Prostate gland (tissue), 2 donors: ENCODE results near the gene PAX5.

Source experiments
- POLR2AphosphoS5 ChIP-seq: sonication (generic); formaldehyde crosslinking; IDR thresholded peaks from one replicate; pipeline ENCODE4 v1.6.1; 2017; ENCODE audit warnings: antibody characterized with exemption
- TF ChIP-seq, protein P1 (sequence below), 4 experiments: fragments of 200-600 bp in 2 of 4; fragments of 450-650 bp in 2 of 4; sonication (generic) in 2 of 4; IDR thresholded peaks; 1 replicate in 3 of 4; 2 replicates in 1 of 4; pipeline ENCODE4 v1.5.1; 2016 to 2019; ENCODE audit warnings: antibody characterized with exemption in 4 of 4, mild to moderate bottlenecking in 2 of 4, moderate library complexity in 2 of 4

DNA sequence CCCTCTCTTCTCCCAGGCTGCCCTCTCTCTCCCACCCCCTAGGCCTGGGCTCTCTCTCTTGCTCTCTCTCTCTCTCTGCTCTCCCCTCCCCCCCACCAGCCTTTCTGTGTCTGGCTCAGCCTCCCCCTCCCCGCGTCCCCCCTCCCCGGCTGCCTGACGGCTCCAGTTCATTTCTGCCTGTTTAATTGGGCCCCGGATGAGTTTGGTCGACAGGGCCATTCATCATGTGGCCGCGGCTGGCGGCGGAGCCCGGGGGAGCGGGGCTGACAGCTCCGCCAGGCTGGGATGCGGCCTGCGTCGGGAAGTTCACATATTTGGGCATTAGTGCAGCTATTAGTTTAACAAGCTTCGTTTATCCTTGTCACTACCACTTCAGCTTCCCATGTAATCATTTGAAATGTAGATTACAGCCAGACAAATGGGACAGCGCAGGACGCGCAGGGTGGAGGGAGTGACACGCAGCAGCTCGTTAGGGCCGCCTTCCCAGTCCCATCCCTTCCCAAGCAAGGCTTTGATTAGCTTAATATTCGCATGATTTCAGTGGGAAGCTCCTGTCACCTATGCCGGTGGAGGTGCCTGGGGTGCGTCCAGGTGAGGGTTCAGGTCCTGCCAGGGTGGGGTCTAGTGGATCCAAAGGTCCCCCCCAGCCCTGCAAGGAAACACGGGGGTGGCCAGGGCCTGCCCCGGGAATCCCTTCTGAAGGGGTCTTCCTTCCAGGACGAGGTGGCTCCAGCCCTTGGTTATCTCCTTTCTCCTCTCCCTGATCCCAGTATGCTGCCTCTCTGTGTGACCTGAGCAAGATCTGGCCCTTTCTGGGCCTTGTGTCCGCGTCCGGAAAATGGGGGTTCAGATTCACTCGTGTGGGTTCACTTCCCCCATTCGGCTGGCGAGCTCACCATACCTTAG lies 214.8 kb downstream of the PAX5 start:
- TF ChIP-seq, protein P1, sequence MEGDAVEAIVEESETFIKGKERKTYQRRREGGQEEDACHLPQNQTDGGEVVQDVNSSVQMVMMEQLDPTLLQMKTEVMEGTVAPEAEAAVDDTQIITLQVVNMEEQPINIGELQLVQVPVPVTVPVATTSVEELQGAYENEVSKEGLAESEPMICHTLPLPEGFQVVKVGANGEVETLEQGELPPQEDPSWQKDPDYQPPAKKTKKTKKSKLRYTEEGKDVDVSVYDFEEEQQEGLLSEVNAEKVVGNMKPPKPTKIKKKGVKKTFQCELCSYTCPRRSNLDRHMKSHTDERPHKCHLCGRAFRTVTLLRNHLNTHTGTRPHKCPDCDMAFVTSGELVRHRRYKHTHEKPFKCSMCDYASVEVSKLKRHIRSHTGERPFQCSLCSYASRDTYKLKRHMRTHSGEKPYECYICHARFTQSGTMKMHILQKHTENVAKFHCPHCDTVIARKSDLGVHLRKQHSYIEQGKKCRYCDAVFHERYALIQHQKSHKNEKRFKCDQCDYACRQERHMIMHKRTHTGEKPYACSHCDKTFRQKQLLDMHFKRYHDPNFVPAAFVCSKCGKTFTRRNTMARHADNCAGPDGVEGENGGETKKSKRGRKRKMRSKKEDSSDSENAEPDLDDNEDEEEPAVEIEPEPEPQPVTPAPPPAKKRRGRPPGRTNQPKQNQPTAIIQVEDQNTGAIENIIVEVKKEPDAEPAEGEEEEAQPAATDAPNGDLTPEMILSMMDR (IDR thresholded peaks at IDR 0.05): no peak
- no peak for TF ChIP-seq POLR2AphosphoS5
